H9 (cell line): Measurements from ENCODE around the gene GLRA3. TPM values are rescaled to one million over a fixed set of nuclear protein-coding genes. Genes with fewer than 3 reads are reported as not detected.

Source experiments
- DNase-seq: peaks from one replicate; pipeline ENCODE4 v3.0.0-alpha.2; 2017
- H2AFZ ChIP-seq: one replicate; pipeline ENCODE4 v1.6.1; 2013; ENCODE audit warnings: mild to moderate bottlenecking, low read length, control low read depth, moderate library complexity
- H2AK5ac ChIP-seq: 2 replicates; pipeline ENCODE4 v1.6.1; 2013; ENCODE audit warnings: low read length, control low read depth, mixed read lengths; ENCODE audit not compliant: insufficient read length
- H2BK120ac ChIP-seq: one replicate; pipeline ENCODE4 v1.6.1; 2013; ENCODE audit warnings: low read depth, mild to moderate bottlenecking, low read length, control low read depth, inconsistent platforms; ENCODE audit not compliant: poor library complexity, severe bottlenecking
- H2BK12ac ChIP-seq: 2 replicates; pipeline ENCODE4 v1.6.1; 2013; ENCODE audit warnings: low read length, control low read depth, mixed read lengths, low read depth; ENCODE audit not compliant: insufficient read length
- H2BK15ac ChIP-seq: 2 replicates; pipeline ENCODE4 v1.6.1; 2013; ENCODE audit warnings: low read depth, low read length, control low read depth
- H2BK20ac ChIP-seq: one replicate; pipeline ENCODE4 v1.6.1; 2013; ENCODE audit warnings: low read depth, mild to moderate bottlenecking, low read length, control low read depth, inconsistent platforms; ENCODE audit not compliant: poor library complexity, severe bottlenecking
- H2BK5ac ChIP-seq: 2 replicates; pipeline ENCODE4 v1.6.1; 2013; ENCODE audit warnings: low read length, control low read depth, mixed read lengths; ENCODE audit not compliant: insufficient read length
- H3K14ac ChIP-seq: 2 replicates; pipeline ENCODE4 v1.6.1; 2013; ENCODE audit warnings: low read length, control low read depth; ENCODE audit not compliant: insufficient read depth
- H3K18ac ChIP-seq: 2 replicates; pipeline ENCODE4 v1.6.1; 2013; ENCODE audit warnings: low read depth, mild to moderate bottlenecking, mixed read lengths, low read length, control low read depth; ENCODE audit not compliant: insufficient read length
- H3K23ac ChIP-seq: 2 replicates; pipeline ENCODE4 v1.6.1; 2013; ENCODE audit warnings: low read length, control low read depth, mixed read lengths, low read depth; ENCODE audit not compliant: insufficient read length
- H3K23me2 ChIP-seq: 2 replicates; pipeline ENCODE4 v1.6.1; 2013; ENCODE audit warnings: low read depth, mild to moderate bottlenecking, mixed read lengths, low read length, control low read depth; ENCODE audit not compliant: insufficient read length, poor library complexity, severe bottlenecking
- H3K27ac ChIP-seq: 2 replicates; pipeline ENCODE4 v1.5.1; 2013; ENCODE audit warnings: low read length, control low read depth, mixed read lengths, low read depth; ENCODE audit not compliant: insufficient read length
- H3K27me3 ChIP-seq: 2 replicates; pipeline ENCODE4 v1.6.1; 2013; ENCODE audit warnings: low read length, control low read depth, inconsistent platforms; ENCODE audit not compliant: insufficient read depth
- H3K4ac ChIP-seq: 2 replicates; pipeline ENCODE4 v1.6.1; 2013; ENCODE audit warnings: low read depth, mild to moderate bottlenecking, control low read depth, inconsistent platforms, low read length, moderate library complexity
- H3K4me1 ChIP-seq: 2 replicates; pipeline ENCODE4 v1.6.1; 2013; ENCODE audit warnings: low read length, control low read depth, inconsistent platforms; ENCODE audit not compliant: insufficient read depth
- H3K4me2 ChIP-seq: 2 replicates; pipeline ENCODE4 v1.6.1; 2013; ENCODE audit warnings: low read length, control low read depth, mixed read lengths; ENCODE audit not compliant: insufficient read length, insufficient read depth
- H3K56ac ChIP-seq: 2 replicates; pipeline ENCODE4 v1.6.1; 2013; ENCODE audit warnings: low read depth, mild to moderate bottlenecking, mixed read lengths, low read length, control low read depth; ENCODE audit not compliant: insufficient read length
- H3K79me1 ChIP-seq: 2 replicates; pipeline ENCODE4 v1.6.1; 2013; ENCODE audit warnings: low read depth, mild to moderate bottlenecking, moderate library complexity, low read length, control low read depth, inconsistent platforms; ENCODE audit not compliant: insufficient read depth, poor library complexity, severe bottlenecking
- H3K79me2 ChIP-seq: 2 replicates; pipeline ENCODE4 v1.6.1; 2013; ENCODE audit warnings: low read length, control low read depth, inconsistent platforms; ENCODE audit not compliant: insufficient read depth
- H3K9ac ChIP-seq: 2 replicates; pipeline ENCODE4 v1.6.1; 2013; ENCODE audit warnings: low read length, control low read depth, mixed read lengths; ENCODE audit not compliant: insufficient read length; ENCODE audit errors: extremely low read depth
- H3K9me3 ChIP-seq: one replicate; pipeline ENCODE4 v1.6.1; 2013; ENCODE audit warnings: low read depth, low read length, inconsistent platforms; ENCODE audit not compliant: control insufficient read depth
- H3T11ph ChIP-seq: one replicate; pipeline ENCODE4 v1.6.1; 2013; ENCODE audit warnings: mild to moderate bottlenecking, low read length, control low read depth, inconsistent platforms
- H4K20me1 ChIP-seq: one replicate; pipeline ENCODE4 v1.6.1; 2013; ENCODE audit not compliant: control insufficient read depth, insufficient read length, insufficient read depth
- H4K5ac ChIP-seq: 2 replicates; pipeline ENCODE4 v1.6.1; 2013; ENCODE audit warnings: low read depth, mild to moderate bottlenecking, mixed read lengths, low read length, control low read depth; ENCODE audit not compliant: insufficient read length
- H4K8ac ChIP-seq: replicated peaks from 2 replicates; pipeline ENCODE4 v1.6.1; 2013; ENCODE audit warnings: low read length, control low read depth, mixed read lengths, low read depth; ENCODE audit not compliant: insufficient read length
- H4K91ac ChIP-seq: 2 replicates; pipeline ENCODE4 v1.6.1; 2013; ENCODE audit warnings: low read depth, mild to moderate bottlenecking, moderate library complexity, mixed read lengths, low read length, control low read depth; ENCODE audit not compliant: insufficient read length
- H3K27ac Mint-ChIP-seq, 3 experiments: 2 replicates in 2 of 3; 3 replicates in 1 of 3; pipeline ENCODE4 v1.8.0; 2020 to 2021; ENCODE audit warnings: mixed read lengths in 3 of 3, mild to moderate bottlenecking in 1 of 3, moderate library complexity in 1 of 3
- H3K27me3 Mint-ChIP-seq: 2 replicates; pipeline ENCODE4 v1.8.0; 2021; ENCODE audit warnings: low read depth, mild to moderate bottlenecking, moderate library complexity, mixed read lengths
- H3K36me3 Mint-ChIP-seq, 3 experiments: 2 replicates in 2 of 3; 3 replicates in 1 of 3; pipeline ENCODE4 v1.8.0; 2020 to 2021; ENCODE audit warnings: low read depth in 3 of 3, mixed read lengths in 3 of 3; ENCODE audit not compliant: insufficient read depth in 1 of 3
- H3K4me1 Mint-ChIP-seq, 2 experiments: 2 replicates each; pipeline ENCODE4 v1.8.0; 2020; ENCODE audit warnings: mixed read lengths in 2 of 2
- H3K4me3 Mint-ChIP-seq, 2 experiments: 2 replicates in 1 of 2; 3 replicates in 1 of 2; pipeline ENCODE4 v1.8.0; 2020 to 2021; ENCODE audit warnings: mild to moderate bottlenecking in 2 of 2, mixed read lengths in 2 of 2, moderate library complexity in 1 of 2
- H3K9me3 Mint-ChIP-seq, 2 experiments: 2 replicates in 1 of 2; 3 replicates in 1 of 2; pipeline ENCODE4 v1.8.0; 2020; ENCODE audit warnings: mild to moderate bottlenecking in 2 of 2, mixed read lengths in 2 of 2, moderate library complexity in 1 of 2
- WGBS: extraction: QIAGEN DNeasy Blood & Tissue Kit; methylation state at CpG from one replicate; pipeline ENCODE4 v1.1.7; 2013; ENCODE audit warnings: missing lambda C conversion rate, low lambda C conversion rate, mixed read lengths; ENCODE audit not compliant: insufficient read length; ENCODE audit errors: extremely low coverage; 5-methylcytosine and 5-hydroxymethylcytosine counted together
- total RNA-seq: library from RNA; stranded (reverse); gene quantifications from 2 replicates; pipeline ENCODE4 v1.2.1, GENCODE V29; 2021
- TF ChIP-seq, protein P1 (sequence below): fragments of 200-600 bp; sonication (generic); conservative IDR thresholded peaks from 3 replicates; pipeline ENCODE4 v1.8.0; 2021; ENCODE audit warnings: antibody characterized with exemption, mild to moderate bottlenecking

Gene GLRA3
- total RNA-seq, 1 experiment from 2014 or later: 0.09 TPM

DNA sequence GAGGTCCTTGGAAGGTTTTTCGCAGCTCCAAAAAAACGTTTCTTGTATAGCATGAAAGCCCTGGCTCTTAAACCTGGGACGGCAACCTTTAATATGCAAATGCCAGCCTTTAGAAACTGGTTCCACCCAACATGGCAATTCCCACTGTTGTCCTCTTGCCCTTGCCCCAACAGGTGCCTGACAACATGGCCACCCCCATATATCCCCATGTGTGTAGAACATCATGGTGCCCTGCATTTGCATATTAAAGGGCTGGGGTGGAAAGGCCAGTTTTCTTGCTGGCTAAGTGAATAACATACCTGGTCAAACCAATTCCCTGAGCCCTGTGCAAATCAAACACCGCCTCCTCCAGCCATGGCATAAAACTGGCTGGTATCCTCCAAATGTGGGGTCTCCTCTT is 26.0 kb upstream of the GLRA3 start:
- Histone ChIP-seq H3K4me1 (no peaks in the 10 kb centered on the region; the same call in 1 of the 2 replicates), H3K4me2 (no peak overlapping the region), H2BK15ac (no peak overlapping the region), H2AK5ac (no peak overlapping the region), H3K23ac (no peak overlapping the region), H2BK12ac (no peak overlapping the region), H3K79me2 (no peaks in the 10 kb centered on the region), H3K9me3 (no peaks in the 10 kb centered on the region), H3T11ph (no peak overlapping the region), H4K91ac (no peak overlapping the region), H3K27ac (no peak overlapping the region), H3K4ac (no peak overlapping the region), H3K56ac (no peak overlapping the region), H4K8ac (no peak overlapping the region), H3K9ac (no peak overlapping the region), H3K27me3 (no peaks in the 10 kb centered on the region), H4K5ac (no peak overlapping the region), H3K79me1 (no peaks in the 10 kb centered on the region), H3K23me2 (no peaks in the 10 kb centered on the region), H2BK5ac (no peak overlapping the region), H4K20me1 (no peaks in the 10 kb centered on the region), H2AFZ (no peak overlapping the region), H2BK20ac (no peak overlapping the region), H3K18ac (no peak overlapping the region), H2BK120ac (no peak overlapping the region), H3K14ac (no peak overlapping the region)
- Mint-ChIP-seq H3K27me3 (no peaks in the 10 kb centered on the region), H3K36me3 (peaks cover 0 to 7% (median 0%) of the 10 kb centered on the region in 3 experiments; a peak in 2 of 7 replicates), H3K4me3 (no peak overlapping the region), H3K4me1 (peaks cover 8 to 10% of the 10 kb centered on the region in 2 experiments), H3K27ac (no peak overlapping the region), H3K9me3 (peaks cover 0 to 3% of the 10 kb centered on the region in 2 experiments; a peak in 1 of 5 replicates)
- no CpG with 5 or more reads among the region's 4 CpGs for WGBS
- no peak for DNase-seq
- TF ChIP-seq, protein P1, sequence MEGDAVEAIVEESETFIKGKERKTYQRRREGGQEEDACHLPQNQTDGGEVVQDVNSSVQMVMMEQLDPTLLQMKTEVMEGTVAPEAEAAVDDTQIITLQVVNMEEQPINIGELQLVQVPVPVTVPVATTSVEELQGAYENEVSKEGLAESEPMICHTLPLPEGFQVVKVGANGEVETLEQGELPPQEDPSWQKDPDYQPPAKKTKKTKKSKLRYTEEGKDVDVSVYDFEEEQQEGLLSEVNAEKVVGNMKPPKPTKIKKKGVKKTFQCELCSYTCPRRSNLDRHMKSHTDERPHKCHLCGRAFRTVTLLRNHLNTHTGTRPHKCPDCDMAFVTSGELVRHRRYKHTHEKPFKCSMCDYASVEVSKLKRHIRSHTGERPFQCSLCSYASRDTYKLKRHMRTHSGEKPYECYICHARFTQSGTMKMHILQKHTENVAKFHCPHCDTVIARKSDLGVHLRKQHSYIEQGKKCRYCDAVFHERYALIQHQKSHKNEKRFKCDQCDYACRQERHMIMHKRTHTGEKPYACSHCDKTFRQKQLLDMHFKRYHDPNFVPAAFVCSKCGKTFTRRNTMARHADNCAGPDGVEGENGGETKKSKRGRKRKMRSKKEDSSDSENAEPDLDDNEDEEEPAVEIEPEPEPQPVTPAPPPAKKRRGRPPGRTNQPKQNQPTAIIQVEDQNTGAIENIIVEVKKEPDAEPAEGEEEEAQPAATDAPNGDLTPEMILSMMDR: no peak
